GM23338 (cell line): ENCODE results near the gene WDR45B. TPM values are rescaled to one million over a fixed set of nuclear protein-coding genes. Genes with fewer than 3 reads are reported as not detected.

Source experiments
- EZH2phosphoT487 ChIP-seq: fragments of 200-600 bp; sonication (generic); IDR thresholded peaks from one replicate; pipeline ENCODE4 v1.8.1; 2018; ENCODE audit warnings: antibody characterized with exemption; ENCODE audit not compliant: unreplicated experiment
- POLR2AphosphoS5 ChIP-seq: IDR thresholded peaks from 2 replicates; pipeline ENCODE4 v1.6.1; 2016; ENCODE audit warnings: antibody characterized with exemption, low read depth
- REST ChIP-seq: IDR thresholded peaks from one replicate; pipeline ENCODE4 v1.6.1; 2018; ENCODE audit warnings: antibody characterized with exemption; ENCODE audit not compliant: unreplicated experiment
- polyA plus RNA-seq: library from polyadenylated mRNA; unstranded; fragments of >200 nt; fragmentation: Nextera tagmentation; extraction: Ambion mirVana; gene quantifications from 2 replicates; pipeline ENCODE4 v1.2.1, GENCODE V29; 2016
- total RNA-seq: library from RNA; depleted of rRNA; stranded (reverse); fragments of >200 nt; shearing (Covaris generic); gene quantifications from 2 replicates; pipeline ENCODE4 v1.2.3, GENCODE V29; 2014
- TF ChIP-seq, protein P1 (sequence below): fragments of 250-450 bp; sonication (Bioruptor Pico); IDR thresholded peaks from 2 replicates; pipeline ENCODE4 v1.5.0; 2020; ENCODE audit warnings: mild to moderate bottlenecking, moderate library complexity

WDR45B gene
- total and polyA plus RNA-seq, 2 experiments from 2014 or later: 69.4 to 96.4 TPM

- TF ChIP-seq, protein P1, sequence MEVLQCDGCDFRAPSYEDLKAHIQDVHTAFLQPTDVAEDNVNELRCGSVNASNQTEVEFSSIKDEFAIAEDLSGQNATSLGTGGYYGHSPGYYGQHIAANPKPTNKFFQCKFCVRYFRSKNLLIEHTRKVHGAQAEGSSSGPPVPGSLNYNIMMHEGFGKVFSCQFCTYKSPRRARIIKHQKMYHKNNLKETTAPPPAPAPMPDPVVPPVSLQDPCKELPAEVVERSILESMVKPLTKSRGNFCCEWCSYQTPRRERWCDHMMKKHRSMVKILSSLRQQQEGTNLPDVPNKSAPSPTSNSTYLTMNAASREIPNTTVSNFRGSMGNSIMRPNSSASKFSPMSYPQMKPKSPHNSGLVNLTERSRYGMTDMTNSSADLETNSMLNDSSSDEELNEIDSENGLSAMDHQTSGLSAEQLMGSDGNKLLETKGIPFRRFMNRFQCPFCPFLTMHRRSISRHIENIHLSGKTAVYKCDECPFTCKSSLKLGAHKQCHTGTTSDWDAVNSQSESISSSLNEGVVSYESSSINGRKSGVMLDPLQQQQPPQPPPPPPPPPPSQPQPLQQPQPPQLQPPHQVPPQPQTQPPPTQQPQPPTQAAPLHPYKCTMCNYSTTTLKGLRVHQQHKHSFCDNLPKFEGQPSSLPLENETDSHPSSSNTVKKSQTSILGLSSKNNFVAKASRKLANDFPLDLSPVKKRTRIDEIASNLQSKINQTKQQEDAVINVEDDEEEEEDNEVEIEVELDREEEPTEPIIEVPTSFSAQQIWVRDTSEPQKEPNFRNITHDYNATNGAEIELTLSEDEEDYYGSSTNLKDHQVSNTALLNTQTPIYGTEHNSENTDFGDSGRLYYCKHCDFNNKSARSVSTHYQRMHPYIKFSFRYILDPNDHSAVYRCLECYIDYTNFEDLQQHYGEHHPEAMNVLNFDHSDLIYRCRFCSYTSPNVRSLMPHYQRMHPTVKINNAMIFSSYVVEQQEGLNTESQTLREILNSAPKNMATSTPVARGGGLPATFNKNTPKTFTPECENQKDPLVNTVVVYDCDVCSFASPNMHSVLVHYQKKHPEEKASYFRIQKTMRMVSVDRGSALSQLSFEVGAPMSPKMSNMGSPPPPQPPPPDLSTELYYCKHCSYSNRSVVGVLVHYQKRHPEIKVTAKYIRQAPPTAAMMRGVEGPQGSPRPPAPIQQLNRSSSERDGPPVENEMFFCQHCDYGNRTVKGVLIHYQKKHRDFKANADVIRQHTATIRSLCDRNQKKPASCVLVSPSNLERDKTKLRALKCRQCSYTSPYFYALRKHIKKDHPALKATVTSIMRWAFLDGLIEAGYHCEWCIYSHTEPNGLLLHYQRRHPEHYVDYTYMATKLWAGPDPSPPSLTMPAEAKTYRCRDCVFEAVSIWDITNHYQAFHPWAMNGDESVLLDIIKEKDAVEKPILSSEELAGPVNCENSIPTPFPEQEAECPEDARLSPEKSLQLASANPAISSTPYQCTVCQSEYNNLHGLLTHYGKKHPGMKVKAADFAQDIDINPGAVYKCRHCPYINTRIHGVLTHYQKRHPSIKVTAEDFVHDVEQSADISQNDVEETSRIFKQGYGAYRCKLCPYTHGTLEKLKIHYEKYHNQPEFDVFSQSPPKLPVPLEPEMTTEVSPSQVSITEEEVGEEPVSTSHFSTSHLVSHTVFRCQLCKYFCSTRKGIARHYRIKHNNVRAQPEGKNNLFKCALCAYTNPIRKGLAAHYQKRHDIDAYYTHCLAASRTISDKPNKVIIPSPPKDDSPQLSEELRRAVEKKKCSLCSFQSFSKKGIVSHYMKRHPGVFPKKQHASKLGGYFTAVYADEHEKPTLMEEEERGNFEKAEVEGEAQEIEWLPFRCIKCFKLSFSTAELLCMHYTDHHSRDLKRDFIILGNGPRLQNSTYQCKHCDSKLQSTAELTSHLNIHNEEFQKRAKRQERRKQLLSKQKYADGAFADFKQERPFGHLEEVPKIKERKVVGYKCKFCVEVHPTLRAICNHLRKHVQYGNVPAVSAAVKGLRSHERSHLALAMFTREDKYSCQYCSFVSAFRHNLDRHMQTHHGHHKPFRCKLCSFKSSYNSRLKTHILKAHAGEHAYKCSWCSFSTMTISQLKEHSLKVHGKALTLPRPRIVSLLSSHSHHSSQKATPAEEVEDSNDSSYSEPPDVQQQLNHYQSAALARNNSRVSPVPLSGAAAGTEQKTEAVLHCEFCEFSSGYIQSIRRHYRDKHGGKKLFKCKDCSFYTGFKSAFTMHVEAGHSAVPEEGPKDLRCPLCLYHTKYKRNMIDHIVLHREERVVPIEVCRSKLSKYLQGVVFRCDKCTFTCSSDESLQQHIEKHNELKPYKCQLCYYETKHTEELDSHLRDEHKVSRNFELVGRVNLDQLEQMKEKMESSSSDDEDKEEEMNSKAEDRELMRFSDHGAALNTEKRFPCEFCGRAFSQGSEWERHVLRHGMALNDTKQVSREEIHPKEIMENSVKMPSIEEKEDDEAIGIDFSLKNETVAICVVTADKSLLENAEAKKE: no peak
- no peak for TF ChIP-seq EZH2phosphoT487
- no peak for TF ChIP-seq POLR2AphosphoS5
- TF ChIP-seq REST: no peak
Observed at GRCh38 chr17:82679586-82680465, 31.6 kb upstream of the WDR45B start (continued).
